Astrocyte of the cerebellum (primary cell): Measurements from ENCODE around the gene DOCK1.

Experiments
- DNase-seq: peaks from one replicate; pipeline ENCODE4 v3.0.0-alpha.2; 2011; ENCODE audit warnings: low read depth
- H3K4me3 ChIP-seq: 2 replicates; pipeline ENCODE4 v1.5.1; 2011; ENCODE audit warnings: mild to moderate bottlenecking, low read depth, low read length, moderate library complexity
- CTCF ChIP-seq: IDR thresholded peaks from 2 replicates; pipeline ENCODE4 v1.5.1; 2012; ENCODE audit warnings: low read length, low read depth, moderate library complexity, mild to moderate bottlenecking; ENCODE audit errors: missing control alignments
- in situ Hi-C: cut with HindIII; loops from 2 replicates; pipeline ENCODE4 v1.10.0; 2017; ENCODE audit warnings: low sequenced_read_pairs

The DOCK1 gene

GRCh38 chr10:127133672-127134500 is 228.7 kb downstream of the DOCK1 start:
- DNase-seq, result no peak
- no peak for TF ChIP-seq CTCF
- in situ Hi-C loops, result no loop called here
- H3K4me3 ChIP-seq, result no peak overlapping the region

GRCh38 chr10:127135844-127136577 is 230.8 kb downstream of the DOCK1 start:
- in situ Hi-C loops, result no loop called here

GRCh38 chr10:127137391-127137790 is 232.2 kb downstream of the DOCK1 start:
- no peak overlapping the region for H3K4me3 ChIP-seq
- TF ChIP-seq CTCF, result no peak
- in situ Hi-C loops, result no loop called here
- DNase-seq, result no peak

More at GRCh38 chr10:127135844-127136577, 230.8 kb downstream of the DOCK1 start:
- no peak for TF ChIP-seq CTCF
- H3K4me3 ChIP-seq, result no peak overlapping the region
- no peak for DNase-seq

- in situ Hi-C loops, result no loop called here
- no peak overlapping the region for H3K4me3 ChIP-seq
- DNase-seq, result no peak
- no peak for TF ChIP-seq CTCF
Observed at GRCh38 chr10:127142136-127142535, 236.9 kb downstream of the DOCK1 start.

- in situ Hi-C loops, result no loop called here
- no peak overlapping the region for H3K4me3 ChIP-seq
- TF ChIP-seq CTCF, result no peak
- DNase-seq, result no peak
Observed at GRCh38 chr10:127142856-127143255, 237.6 kb downstream of the DOCK1 start.

- no peak for TF ChIP-seq CTCF
- in situ Hi-C loops, result no loop called here
- H3K4me3 ChIP-seq, result no peak overlapping the region
- no peak for DNase-seq
Observed at GRCh38 chr10:127145173-127145572, 239.9 kb downstream of the DOCK1 start.
